ENCODE data around the gene ZNF524.

Gene ZNF524

DNA sequence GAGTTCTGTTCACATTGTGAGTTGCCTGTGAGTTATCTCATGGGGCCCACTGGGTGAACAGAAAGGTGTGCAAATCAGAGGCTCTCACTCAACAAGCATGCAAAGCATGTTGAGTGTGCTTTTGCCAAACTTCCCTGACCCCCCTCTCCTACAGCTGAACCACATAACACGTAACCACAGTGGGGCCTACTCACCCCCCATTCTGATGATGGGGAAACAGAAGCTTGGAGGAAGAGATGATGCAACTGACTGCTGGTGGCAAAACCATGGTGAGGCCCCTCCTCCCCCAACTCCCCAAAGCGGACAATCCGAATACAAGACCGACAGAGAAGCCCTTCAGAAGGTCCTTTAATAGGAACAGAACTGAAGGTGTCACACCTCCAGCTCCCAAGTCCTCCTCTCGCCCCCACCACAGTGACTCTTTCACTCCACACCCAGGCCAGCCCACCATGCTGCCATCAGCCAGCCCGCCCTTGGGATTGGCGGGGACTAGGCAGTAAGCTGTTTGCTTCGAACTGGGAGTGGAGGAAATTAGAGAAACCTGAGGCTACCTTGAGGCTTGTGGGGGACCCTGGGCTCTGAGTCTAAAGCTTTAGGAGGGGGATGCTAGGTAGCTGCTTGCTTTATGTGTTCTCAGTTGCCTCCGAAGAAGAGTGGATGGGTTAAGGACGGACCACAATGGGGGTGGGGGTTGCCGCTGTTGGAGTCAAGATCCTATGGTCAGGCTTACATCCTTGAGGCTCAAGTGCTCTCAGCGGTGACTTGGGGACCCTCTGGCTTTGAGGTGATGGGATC is 20.5 kb downstream of the ZNF524 start:
- DNase-seq (ENCODE audit: low read depth) = no peak

DNA sequence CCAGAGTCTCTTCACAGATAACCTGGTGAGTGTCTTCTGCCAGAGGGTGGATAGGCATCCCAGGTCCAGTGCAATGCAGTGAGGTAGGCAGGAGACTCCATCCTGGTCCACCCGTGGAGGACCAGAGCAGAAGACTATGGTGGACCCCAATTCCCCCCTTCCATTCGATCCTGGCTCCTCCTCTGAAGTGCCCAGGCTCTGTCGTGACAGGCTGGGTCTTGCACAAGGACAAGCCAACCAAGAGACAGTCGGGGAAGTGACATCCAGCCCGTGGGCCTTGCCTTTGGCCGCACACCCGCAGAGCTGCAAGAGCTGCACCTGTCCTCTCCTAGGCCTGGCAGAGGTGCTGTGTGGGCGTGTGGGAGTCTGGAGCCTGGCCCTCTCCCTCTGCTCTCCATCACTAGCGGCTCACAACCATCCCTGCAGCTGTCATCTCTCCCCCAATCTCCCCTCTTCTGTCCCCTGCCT is 21.2 kb downstream of the ZNF524 start:
- no peak for DNase-seq (ENCODE audit: low read depth)

DNA sequence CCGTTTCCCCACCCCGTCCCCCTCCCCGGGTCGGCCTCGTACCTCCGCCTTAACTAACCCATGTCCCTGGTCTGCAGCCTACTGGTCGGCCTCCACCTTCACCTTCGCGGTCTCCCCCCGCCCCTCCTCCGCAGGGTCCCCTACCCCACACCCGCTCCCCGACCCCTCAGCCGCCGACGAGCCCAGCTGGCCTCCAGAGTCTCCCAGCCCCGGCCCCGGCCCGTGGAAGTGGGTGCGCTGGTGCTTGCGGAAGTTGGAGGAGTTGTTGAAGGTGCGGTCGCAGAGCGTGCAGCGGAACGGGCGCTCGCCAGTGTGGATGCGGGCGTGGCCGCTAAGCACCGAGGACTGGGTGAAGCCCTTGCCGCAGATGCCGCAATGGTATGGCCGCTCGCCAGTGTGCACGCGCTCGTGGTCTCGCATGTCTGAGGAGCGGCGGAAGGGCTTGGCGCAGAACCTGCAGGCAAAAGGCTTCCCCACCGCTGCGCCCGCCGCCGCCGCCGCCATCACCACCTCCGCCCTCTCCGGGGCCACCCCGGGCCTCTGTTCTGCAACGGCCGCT is 21.7 kb downstream of the ZNF524 start:
- no peak for DNase-seq (ENCODE audit: low read depth)

DNA sequence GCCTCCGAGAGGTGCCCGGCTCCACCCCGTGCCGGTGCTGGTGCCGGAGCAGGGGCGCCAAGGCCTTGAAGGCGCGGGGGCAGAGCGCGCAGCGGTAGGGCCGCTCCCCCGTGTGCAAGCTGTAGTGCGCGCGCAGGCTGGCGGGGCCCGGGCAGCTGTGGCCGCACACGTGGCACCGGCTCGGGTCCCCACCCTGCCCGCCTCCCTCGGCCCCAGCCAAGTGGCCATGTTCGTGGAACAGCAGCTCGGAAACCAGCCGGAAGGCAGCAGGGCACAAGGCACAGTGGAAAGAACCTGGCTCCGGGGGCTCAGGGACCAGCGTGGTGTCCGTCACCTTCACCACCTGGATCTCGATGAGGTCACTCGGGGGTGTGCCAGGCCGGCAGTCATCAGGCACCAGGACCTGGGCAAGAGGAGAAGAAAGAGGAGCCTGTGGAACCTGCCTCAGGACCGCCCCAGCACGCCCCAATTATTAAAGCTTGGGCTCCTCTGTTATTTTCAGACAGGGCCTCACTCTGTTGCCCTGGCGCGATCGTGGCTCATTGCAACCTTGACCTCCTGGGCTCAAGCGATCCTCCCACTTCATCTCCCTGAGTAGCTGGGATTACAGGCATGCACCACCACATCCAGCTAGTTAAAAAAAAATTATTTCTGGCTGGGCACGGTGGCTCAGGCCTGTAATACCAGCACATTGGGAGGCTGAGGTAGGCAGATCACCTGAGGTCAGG is 22.3 kb downstream of the ZNF524 start:
- DNase-seq (ENCODE audit: low read depth) = no peak

DNA sequence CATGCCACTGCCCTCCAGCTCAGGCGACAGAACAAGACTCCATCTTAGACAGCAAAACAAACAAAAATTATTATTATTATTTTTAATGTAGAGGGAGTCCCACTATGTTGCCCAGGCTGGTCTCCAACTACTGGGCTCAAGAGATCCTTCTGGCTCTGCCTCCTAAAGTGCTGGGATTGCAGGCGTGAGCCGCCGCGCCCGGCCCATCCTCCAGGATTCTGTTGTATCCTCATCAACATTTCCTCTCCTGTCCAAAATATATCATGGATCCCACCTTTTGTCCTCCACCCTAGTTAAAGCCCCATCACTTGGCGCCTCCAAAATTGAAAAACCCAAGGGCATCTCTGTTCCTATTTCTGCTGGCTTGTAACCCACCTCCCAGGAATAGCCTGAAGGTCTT is 23.0 kb downstream of the ZNF524 start:
- no peak for DNase-seq (ENCODE audit: low read depth)

DNA sequence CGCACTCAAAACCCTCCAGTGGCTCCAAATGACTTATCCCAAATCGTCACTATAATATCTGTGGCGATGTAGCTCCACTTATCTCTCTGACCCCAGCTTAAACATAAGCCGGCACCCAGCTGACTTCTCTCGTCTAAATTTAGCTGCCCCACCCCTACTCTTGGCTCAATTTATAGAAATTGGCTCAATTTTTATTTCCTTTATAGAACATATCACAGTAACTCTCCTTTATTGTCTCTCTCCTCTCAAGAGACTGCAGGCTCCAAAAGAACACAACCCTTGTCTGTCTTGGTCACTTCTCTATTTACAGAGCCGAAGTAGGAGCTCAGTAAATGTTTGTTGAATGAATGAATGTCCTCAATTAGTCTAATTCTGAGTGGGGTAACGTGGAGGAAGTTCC is 23.5 kb downstream of the ZNF524 start:
- DNase-seq (ENCODE audit: low read depth) = no peak

DNA sequence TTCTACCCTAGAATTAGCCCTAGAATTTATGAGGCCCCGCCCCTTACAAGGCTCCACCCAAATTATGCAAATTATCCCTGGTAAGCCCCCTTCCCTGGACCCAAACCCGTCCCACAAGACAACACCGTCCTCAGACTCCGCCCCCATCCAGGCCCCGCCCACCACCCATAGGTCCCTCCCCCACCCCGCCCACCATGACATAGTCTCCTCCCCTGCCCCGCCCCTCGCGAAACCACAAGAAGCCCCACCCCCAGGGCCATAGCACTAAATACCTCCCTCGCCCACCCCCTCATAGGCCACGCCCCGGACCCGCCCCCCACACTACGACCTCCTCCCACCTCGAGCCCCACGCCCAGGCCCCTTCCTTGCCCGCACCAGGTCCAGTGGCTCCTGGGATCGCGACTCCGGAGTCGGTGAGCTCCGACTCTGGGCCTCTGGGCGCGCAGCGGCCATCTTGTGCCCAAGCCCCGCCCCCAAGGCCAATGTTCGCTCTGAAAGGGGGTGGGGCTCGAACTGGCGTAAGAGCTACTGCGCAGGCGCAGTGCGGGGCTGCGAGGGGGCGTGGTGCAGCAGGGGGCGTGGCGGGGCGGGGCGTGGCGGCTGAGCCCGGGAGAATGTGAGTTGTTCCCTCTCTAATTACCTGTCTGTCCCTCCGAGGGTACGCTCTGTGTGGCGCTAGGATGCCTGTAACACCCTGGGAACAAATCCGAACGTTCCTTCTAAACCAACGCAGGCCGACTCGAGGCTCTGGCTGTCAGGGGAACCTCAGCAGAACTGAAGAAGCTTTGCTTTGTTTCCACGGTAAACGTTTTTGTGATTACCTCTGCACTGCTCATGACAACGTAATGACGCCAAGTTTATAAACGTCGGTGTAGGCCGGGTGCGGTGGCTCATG is 24.3 kb downstream of the ZNF524 start, which contains the start of gene ZNF784:
TSS of gene ZNF784 (minus strand) at position 458 of the 895 bp plus-strand sequence. CDS start at position 453, 5 bp downstream.
- no peak for DNase-seq (ENCODE audit: low read depth)

DNA sequence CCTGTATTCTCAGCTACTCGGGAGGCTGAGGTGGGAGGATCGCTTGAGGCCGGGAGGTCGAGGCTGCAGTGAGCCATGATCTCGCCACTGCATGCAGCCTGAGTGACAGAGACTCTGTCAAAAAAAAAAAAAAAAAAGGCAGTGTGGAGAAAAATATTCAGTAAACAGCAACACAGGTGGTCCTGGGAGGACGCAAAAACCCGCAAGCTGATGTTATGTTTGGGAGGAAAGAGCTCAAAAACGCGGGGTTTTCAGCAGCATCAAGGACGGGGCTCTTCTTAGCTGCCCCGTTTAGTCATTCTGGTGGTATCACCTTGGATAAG is 24.9 kb downstream of the ZNF524 start:
- no peak for DNase-seq (ENCODE audit: low read depth)

DNA sequence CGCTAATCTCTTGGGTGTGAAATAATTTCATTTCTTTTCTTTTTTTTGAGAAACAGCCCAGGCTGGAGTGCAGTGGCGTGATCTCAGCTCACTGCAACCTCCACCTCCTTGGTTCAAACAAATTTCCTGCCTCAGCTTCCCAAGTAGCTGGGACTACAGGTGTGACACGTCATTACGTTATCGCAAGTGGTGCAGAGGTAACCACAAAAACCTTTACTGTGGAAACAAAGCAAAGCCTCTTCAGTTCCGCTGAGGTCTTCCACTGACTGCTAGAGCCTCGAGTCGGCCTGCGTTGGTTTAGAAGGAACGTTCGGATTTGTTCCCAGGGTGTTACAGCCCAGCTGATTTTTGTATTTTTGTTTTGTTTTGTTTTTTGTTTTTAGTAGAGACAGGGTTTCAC is 26.3 kb downstream of the ZNF524 start:
- DNase-seq (ENCODE audit: low read depth) = no peak

DNA sequence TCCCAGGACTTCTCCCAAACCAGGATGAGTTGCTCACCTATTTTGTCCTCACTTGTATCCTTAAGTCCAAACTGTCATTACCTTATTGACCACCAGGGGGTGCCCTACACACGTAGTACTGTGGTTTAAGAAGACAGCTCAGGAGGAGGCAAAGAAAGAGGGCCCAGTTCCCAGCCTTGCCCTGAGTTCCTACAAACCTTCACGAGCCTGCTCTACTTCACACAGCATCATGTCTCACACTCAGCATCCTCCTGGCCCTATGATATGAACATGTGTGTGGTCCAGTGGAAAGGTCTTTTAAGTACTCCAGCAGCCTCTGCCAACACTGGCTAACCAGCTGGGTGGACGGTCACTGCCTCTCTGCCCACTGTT is 32.4 kb downstream of the ZNF524 start:
- peak; percentile 79 for DNase-seq (ENCODE audit: low read depth)

DNA sequence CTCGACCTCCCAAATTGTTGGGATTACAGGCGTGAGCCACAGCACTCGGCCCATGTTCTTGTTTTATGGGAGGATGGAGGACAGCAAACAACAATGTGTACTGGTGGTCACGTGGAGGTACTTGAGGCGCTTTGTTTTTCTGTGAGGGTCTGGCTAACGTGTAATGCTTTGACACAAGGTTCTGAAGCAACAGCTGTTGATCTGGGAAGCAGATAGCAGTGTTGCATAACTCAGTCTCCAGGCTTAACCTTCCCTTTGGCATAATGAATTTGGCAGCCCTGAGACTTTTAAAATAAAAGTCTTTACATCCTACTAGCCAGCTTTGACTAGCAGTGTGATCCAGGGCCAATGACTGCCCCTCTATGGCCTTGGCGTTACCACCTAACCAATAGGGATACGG is 33.8 kb downstream of the ZNF524 start:
- no peak for DNase-seq (ENCODE audit: low read depth)

DNA sequence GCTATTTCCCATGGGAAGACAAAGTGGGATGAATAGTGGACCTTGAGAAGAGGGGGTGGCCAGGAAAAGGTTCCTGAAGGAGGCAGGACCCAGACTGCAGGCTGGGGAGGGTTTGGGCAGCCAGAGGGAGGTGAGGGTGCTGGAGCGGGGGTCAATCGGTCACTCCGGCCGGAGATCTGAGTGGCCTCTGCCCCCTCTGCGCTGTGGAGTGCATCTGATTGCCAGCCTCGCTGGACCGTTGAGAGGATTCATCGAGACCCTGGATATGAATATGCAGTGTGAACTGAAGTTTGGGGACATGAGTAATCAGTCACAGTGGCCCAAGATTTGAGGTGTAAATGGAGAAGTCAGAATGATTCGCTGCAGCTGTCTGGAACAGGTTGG is 35.2 kb downstream of the ZNF524 start:
- DNase-seq (ENCODE audit: low read depth) = no peak

DNA sequence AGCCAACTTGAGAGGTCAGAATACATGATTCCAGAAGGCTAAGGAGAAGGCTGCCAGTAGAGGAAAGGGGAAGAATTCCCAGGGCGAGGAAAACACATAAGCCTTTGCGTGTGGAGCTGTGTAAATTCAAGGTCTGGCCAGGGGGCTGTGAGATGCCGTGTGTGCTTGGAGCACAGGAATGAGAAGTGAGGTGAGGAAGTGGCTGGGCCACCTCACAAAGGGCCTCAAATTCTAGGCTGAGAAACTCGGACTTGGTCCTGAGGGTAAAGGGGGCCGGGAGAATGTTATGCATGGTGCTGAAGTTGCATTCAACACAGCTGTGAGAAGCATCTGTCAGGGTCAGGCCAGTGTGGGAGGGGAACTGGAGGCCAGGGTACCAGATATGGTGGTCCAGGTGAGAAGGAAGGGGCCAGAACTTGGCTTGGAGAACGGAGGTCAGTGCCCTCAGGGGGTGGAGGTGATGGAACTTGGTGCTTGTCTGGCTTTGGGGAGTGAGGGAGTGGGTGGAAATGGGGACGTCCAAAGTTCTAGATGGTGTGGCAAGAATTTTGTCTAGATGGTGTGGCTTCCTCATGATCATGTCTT is 35.9 kb downstream of the ZNF524 start:
- no peak for DNase-seq (ENCODE audit: low read depth)

DNA sequence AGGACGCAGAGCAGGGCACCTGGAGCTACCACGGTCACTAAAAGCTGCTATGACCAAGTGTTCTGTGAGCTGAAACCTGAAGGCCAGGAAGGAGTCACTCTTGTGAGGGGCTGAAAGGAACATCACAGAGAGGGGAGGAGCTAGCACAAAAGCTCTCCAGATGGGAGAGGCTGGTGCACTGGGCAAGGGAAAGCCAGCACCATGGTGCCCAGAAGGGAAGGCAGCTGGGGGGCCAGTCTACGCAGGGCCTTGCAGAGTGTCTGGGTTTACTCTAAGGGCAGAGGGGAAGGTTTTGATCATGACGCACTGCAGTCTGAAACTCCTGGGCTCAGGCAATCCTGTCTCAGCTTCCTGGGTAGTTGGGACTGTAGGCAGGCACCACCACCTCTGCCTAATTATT is 36.6 kb downstream of the ZNF524 start:
- DNase-seq (ENCODE audit: low read depth) = no peak

DNA sequence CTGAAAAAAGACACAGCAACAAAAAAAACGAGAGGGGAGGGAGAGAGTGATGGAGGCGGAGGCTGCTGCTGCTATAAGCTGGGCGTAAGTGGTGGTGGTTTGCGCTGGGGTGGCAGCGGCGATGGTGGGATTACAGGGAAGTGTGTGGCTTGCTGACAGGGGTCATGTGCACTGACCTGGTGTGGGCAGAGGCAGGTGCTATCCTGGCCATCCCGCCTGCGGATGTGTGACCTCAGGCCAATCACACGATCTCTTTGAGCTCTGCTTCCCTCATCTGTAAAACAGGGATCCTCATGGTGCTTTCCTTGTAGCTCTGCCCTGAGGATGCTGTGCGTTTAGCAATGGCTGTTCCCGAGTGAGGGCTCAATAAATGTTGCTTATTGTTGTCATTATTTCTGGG is 37.4 kb downstream of the ZNF524 start:
- no peak for DNase-seq (ENCODE audit: low read depth)

DNA sequence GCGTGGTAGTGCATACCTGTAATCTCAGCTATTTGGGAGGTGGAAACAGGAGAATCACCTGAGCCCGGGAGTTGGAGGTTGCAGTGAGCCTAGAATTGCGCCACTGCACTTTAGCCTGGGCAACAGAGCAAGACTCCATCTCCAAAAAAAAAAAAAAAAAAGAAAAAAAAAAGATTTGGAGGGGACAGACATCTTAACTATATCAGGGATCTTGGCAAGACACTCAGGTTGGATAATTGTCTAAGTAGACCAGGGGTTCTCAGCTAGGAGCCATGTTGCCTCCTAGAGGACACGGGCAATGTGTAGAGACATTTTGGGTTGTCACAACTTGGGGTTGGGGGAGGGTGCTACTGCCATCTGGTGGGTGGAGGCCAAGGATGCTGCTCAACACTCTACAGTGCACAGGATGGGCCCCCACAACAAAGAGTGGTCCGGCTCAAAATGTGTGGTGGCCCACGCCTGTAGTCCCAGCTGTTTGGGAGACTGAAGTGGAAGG is 38.8 kb downstream of the ZNF524 start:
- no peak for DNase-seq (ENCODE audit: low read depth)

DNA sequence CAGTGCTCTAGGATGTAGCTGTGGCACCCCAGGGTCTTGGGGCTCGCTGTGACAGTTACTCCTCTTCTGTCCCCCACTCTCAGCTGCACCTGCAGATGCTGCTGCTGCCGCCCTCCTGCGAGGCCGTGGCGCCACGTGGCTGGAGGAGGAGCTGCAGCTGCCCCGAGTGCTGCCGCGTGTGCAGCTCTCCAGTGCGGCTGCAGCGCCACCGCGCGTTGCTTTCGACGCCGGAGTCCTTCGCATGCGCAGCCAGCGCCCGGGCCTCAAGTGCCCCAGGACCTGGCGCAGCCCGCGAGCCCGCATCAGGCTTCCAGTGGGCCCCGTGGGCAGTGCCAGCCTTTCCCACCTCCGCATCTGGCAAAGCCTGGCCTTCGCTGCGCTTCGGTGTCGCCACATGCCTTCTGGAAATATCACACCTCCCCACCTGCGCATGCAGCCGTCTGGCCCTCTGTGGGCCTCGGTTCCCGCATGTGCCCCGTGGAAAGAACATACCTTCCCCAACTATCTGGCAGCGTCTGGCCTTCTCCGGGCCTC is 40.0 kb downstream of the ZNF524 start:
- DNase-seq (ENCODE audit: low read depth) = no peak

DNA sequence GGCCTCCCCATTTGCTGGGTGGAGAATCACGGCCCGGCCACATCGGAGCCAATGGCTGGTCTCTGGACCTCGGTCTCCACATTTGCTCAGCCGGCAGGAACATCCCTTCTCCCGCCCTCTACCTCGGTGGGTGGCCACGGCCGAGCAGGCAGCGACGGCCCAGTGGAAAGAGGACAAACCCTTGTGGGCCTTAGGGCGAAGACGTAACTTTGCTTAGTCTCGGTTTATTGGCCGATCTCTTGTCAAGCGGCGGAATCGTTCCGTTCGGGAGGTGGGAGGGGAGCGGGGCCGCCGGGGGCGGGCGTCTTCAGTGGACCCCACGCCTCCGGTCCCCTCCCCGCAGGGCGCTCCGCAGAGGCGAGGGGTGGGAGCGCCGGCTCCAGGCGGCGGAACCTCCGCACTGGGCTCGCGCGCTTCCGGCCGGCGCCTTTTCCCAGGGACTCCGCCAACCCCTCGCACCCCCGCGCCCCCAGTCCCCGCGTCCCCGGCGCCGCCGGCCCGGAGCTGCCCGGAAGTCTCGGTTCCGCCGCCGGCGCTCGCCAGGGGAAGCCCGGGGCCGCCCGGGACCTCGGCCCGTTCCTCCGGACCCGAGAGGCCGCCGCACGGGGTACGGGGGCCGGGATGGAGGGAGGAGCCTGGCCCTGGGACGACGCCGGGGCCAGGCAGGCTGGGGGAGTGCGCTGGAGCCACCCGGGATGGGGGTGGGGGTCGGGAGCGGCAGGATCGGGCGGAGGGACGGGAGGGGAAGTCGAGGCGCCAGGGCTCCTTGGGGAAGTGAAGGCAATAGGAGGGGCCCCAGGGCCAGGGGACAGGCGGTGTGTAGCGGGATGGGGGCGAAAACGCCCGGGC is 40.7 kb downstream of the ZNF524 start, which contains the start of gene ZNF580:
TSS of gene ZNF580 (plus strand) at position 426 of the 849 bp plus-strand sequence. CDS start 1,507 bp downstream, outside the sequence.
- DNase-seq (ENCODE audit: low read depth) = no peak

DNA sequence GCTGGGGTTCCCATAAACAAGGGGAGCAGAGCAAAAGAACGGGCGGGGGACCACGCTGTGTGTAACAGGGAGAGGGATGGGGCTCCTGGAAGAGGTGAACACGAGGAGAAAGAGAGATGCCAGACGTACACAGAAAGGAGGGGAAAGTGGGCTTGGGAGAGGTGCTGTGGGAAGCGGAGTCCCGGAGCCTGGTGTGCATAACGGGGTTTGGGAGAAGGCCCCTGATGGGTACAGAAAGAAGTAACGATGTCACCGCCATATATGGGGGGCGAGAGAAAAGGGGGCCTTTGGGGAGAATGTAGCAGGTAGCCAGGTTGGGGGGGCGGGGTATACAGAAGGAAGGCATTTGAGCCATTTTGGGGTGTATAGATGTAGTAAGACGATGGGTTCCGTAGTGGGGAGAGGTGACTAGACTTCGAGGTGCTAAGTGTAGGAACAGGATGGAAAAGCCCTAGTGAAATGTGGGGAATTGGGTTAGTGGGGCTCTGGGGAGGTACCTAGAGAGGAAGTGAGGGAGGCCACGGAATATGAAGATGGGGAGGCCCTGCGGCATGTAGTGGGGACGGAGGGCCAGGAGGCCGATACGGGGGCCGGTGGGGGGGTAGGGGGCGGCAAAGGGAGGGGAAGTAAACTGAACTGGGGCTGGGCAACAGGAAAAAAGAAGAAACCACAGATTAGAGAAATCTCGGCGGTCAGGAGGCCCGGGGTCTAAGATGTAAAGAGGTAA is 41.5 kb downstream of the ZNF524 start:
- no peak for DNase-seq (ENCODE audit: low read depth)

Data from HS-5 (cell line).